Measurements from ENCODE around the gene FAM200C. TPM values are rescaled to one million over a fixed set of nuclear protein-coding genes. Genes with fewer than 3 reads are reported as not detected.
A peak's percentile ranks its signal among the peaks of the same experiment; 100 is the strongest.

FAM200C gene
- total and polyA plus RNA-seq, 9 of the 15 experiments (the other 6 are each of a cell fraction or from before 2014, with no cell fraction given) = 1.3 to 7.0 (median 1.8) TPM

GRCh38 chr5:160418561-160419457, 19.0 kb upstream of the FAM200C start, which contains the start of gene SLU7 (continued):
- no peak for TF ChIP-seq ZNF592 (IDR thresholded peaks at IDR 0.05)
- no peak for TF ChIP-seq ZNF318 (IDR thresholded peaks at IDR 0.05; ENCODE audit: borderline replicate concordance in 1 of 2, low read depth in 1 of 2)
- peak; percentile 25; the same call in 1 of the 2 replicates for TF ChIP-seq CREM (IDR thresholded peaks at IDR 0.05; ENCODE audit: low read depth)
- peak; percentile 75 for TF ChIP-seq POLR2H (tag; IDR thresholded peaks at IDR 0.05; ENCODE audit: low read depth)
- TF ChIP-seq FOXM1 (IDR thresholded peaks at IDR 0.05; ENCODE audit: low read depth) = peak; percentile 22; the same call in 1 of the 2 replicates
- no peak for TF ChIP-seq FOXM1 (CRISPR knock-in tag; IDR thresholded peaks at IDR 0.05; ENCODE audit: low read depth)
- TF ChIP-seq TBL1XR1 (IDR thresholded peaks at IDR 0.05; ENCODE audit: low read length in 2 of 2) = no peak
- TF ChIP-seq HINFP (tag; conservative IDR thresholded peaks at IDR 0.05; ENCODE audit: low read depth) = no peak
- TF ChIP-seq RB1 (IDR thresholded peaks at IDR 0.05; ENCODE audit: low read depth) = no peak
- TF ChIP-seq HNRNPH1 (optimal IDR thresholded peaks at IDR 0.05; ENCODE audit: low read depth, low read length) = no peak

Measured in K562 (cell line).